Measurements from ENCODE around the gene HTR6. TPM values are rescaled to one million over a fixed set of nuclear protein-coding genes. Genes with fewer than 3 reads are reported as not detected.

The HTR6 gene
- total and polyA plus RNA-seq, 5 experiments from 2014 or later: 0.20 to 0.38 TPM; not detected in 3

GRCh38 chr1:19683351-19683750 lies 18.7 kb downstream of the HTR6 start:
- Mint-ChIP-seq H3K4me3 (no peak overlapping the region), H3K9me3 (peaks cover 0 to 4% (median 0%) of the 10 kb centered on the region in 9 donors), H3K27ac (no peak overlapping the region), H3K36me3 (peaks cover 0 to 12% (median 3%) of the 10 kb centered on the region in 3 donors), H3K27me3 (no peaks in the 10 kb centered on the region), H3K4me1 (peaks cover 11 to 19% (median 14%) of the 10 kb centered on the region in 4 donors)
- no peak for ATAC-seq
- POLR2A ChIA-PET: interaction anchor here (0.8 kb wide), 1 partner anchor 21 kb away, joined by 3 read pairs; no protein-coding TSS in a partner anchor
- DNase-seq: peak in 1 of 10 donors; percentile 30

GRCh38 chr1:19684677-19685076 lies 20.0 kb downstream of the HTR6 start:
- Mint-ChIP-seq H3K9me3 (peaks cover 0 to 4% (median 0%) of the 10 kb centered on the region in 9 donors), H3K27me3 (no peaks in the 10 kb centered on the region), H3K4me3 (no peak overlapping the region), H3K27ac (peak overlapping the region in 2 of 10 donors; percentile 33 to 34), H3K36me3 (peaks cover 0 to 12% (median 3%) of the 10 kb centered on the region in 3 donors), H3K4me1 (peaks cover 17 to 32% (median 24%) of the 10 kb centered on the region in 4 donors)
- POLR2A ChIA-PET: interaction anchor here (1.0 kb wide), 1 partner anchor 8 kb away, joined by 3 read pairs; no protein-coding TSS in a partner anchor
- ATAC-seq (no peak), DNase-seq (peak in 1 of 10 donors; percentile 15)

DNA sequence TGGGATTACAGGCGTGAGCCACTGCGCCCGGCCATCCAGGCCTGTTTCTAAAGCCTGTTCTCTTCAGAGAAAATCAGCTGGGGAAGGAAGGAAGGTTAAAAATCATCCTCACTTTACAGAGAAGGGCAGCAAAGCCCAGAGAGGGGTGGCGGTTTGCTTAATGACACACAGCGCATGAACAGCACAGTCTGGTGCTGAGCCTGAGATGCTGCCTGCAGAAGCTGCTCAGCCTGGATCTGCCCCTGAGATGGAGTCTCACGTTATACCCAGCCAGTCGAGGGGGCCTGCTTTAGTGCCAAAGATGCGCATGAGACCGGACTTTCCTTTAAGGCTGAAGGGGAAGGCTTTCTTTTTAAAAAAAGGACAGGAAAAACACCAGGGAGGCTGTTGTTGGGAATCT lies 21.3 kb downstream of the HTR6 start:
- H3K27me3 Mint-ChIP-seq: no peaks in the 10 kb centered on the region
- peaks cover 20 to 39% (median 30%) of the 10 kb centered on the region in 4 donors for H3K4me1 Mint-ChIP-seq
- peaks cover 5 to 21% (median 5%) of the 10 kb centered on the region in 3 donors for H3K36me3 Mint-ChIP-seq
- DNase-seq (no peak), ATAC-seq (no peak)
- POLR2A ChIA-PET: no interaction called here
- H3K27ac Mint-ChIP-seq: peak overlapping the region in 2 of 10 donors; percentile 48 to 76
- H3K9me3 Mint-ChIP-seq: peaks cover 0 to 8% (median 0%) of the 10 kb centered on the region in 9 donors
- H3K4me3 Mint-ChIP-seq: no peak overlapping the region

GRCh38 chr1:19687414-19687813 lies 22.7 kb downstream of the HTR6 start:
- peak overlapping the region in 6 of 10 donors; percentile 7 to 72 (median 60) for H3K4me3 Mint-ChIP-seq
- POLR2A ChIA-PET: no interaction called here
- peaks cover 0 to 12% (median 0%) of the 10 kb centered on the region in 9 donors for H3K9me3 Mint-ChIP-seq
- H3K27ac Mint-ChIP-seq: peak overlapping the region; percentile 56 to 95 (median 90)
- no peak for ATAC-seq
- H3K27me3 Mint-ChIP-seq: no peaks in the 10 kb centered on the region
- DNase-seq: peak in 1 of 10 donors; percentile 6
- H3K4me1 Mint-ChIP-seq: peaks cover 20 to 43% (median 32%) of the 10 kb centered on the region in 4 donors
- peaks cover 5 to 30% (median 9%) of the 10 kb centered on the region in 3 donors for H3K36me3 Mint-ChIP-seq

GRCh38 chr1:19688041-19688842 lies 23.6 kb downstream of the HTR6 start:
- peak overlapping the region; percentile 85 to 95 (median 90) for H3K27ac Mint-ChIP-seq
- DNase-seq: peak in 7 of 10 donors; percentile 10 to 67 (median 58)
- POLR2A ChIA-PET: interaction anchor here (0.6 kb wide), 1 partner anchor 80 kb away, joined by 3 read pairs; no protein-coding TSS in a partner anchor
- peak; percentile 76 to 88 for ATAC-seq
- H3K9me3 Mint-ChIP-seq: peaks cover 0 to 12% (median 0%) of the 10 kb centered on the region in 9 donors
- peaks cover 5 to 28% (median 10%) of the 10 kb centered on the region in 3 donors for H3K36me3 Mint-ChIP-seq
- no peaks in the 10 kb centered on the region for H3K27me3 Mint-ChIP-seq
- H3K4me1 Mint-ChIP-seq: peaks cover 20 to 43% (median 32%) of the 10 kb centered on the region in 4 donors
- peak overlapping the region; percentile 41 to 72 (median 64) for H3K4me3 Mint-ChIP-seq

DNA sequence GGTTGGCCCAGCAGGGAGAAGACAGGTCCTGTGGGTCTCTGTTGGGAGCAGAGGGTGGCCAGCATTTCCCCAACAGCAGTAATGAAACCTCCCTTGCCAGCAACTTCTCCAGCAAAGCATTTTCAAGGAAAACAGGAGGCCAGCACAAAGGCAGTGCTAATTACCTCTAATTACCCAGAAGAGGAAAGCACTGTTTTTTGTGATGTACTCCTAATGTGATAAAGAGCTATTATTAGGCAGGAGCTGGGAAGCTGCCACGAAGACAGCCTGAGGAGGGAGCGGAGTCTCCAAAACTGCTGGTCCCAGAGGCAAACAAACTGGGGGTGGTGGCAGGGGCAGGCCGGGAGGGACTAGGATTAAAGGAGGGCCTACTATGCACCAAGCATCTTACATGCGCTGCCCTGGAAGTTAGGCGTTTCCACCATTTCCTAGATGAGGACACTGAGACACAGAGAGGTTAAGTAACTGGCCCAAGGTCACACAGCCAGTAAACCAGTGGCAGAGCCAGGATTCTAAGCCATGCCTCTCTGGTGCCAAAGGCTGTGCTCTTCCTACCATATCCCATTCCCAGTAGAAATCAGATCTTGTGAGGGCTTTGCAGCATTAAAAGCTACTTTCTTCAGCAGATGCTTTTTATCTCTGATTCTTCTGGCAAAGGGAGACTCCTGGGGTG lies 24.5 kb downstream of the HTR6 start:
- no peak for ATAC-seq
- POLR2A ChIA-PET: interaction anchor here (0.6 kb wide), 1 partner anchor 79 kb away, joined by 3 read pairs; no protein-coding TSS in a partner anchor
- Mint-ChIP-seq H3K36me3 (peaks cover 5 to 35% (median 18%) of the 10 kb centered on the region in 3 donors), H3K4me1 (peaks cover 20 to 43% (median 32%) of the 10 kb centered on the region in 4 donors), H3K9me3 (peaks cover 0 to 12% (median 0%) of the 10 kb centered on the region in 9 donors), H3K4me3 (peak overlapping the region in 3 of 10 donors; percentile 10 to 70 (median 55)), H3K27me3 (no peaks in the 10 kb centered on the region), H3K27ac (peak overlapping the region; percentile 85 to 95 (median 90))
- peak in 1 of 10 donors; percentile 26 for DNase-seq

DNA sequence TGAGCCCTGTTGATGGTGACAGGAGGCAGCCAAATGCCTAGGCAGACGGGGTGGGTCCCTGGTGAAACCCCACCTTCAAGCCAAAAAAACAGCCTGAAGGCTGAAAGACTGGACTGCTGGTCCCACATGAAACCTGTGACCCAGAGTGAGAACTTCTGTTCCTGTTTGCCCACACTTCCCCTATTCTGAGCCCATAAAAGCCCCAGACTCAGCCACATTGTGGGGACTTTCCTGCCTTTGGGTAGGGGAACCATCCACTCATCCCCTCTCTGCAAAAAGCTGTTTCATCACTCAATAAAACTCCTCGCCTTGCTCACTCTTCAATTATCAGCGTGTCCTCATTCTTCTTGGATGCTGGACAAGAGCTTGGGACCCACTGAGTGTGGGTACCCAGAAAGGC lies 25.2 kb downstream of the HTR6 start:
- Mint-ChIP-seq H3K27ac (peak overlapping the region in 6 of 10 donors; percentile 30 to 91 (median 74)), H3K27me3 (no peaks in the 10 kb centered on the region), H3K4me3 (peak overlapping the region in 2 of 10 donors; percentile 2 to 48), H3K36me3 (peaks cover 5 to 41% (median 24%) of the 10 kb centered on the region in 3 donors), H3K9me3 (peaks cover 0 to 12% (median 0%) of the 10 kb centered on the region in 9 donors), H3K4me1 (peaks cover 21 to 43% (median 32%) of the 10 kb centered on the region in 4 donors)
- DNase-seq: peak in 1 of 10 donors; percentile 26
- POLR2A ChIA-PET: no interaction called here
- no peak for ATAC-seq

GRCh38 chr1:19690342-19690741 lies 25.7 kb downstream of the HTR6 start:
- Mint-ChIP-seq H3K4me1 (peaks cover 21 to 43% (median 32%) of the 10 kb centered on the region in 4 donors), H3K27ac (peak overlapping the region in 6 of 10 donors; percentile 46 to 91 (median 56)), H3K4me3 (no peak overlapping the region), H3K36me3 (peaks cover 5 to 41% (median 25%) of the 10 kb centered on the region in 3 donors), H3K27me3 (no peaks in the 10 kb centered on the region), H3K9me3 (peaks cover 0 to 12% (median 0%) of the 10 kb centered on the region in 9 donors)
- no peak for ATAC-seq
- POLR2A ChIA-PET: no interaction called here
- peak in 1 of 10 donors; percentile 32 for DNase-seq

- Mint-ChIP-seq H3K9me3 (peaks cover 0 to 10% (median 0%) of the 10 kb centered on the region in 9 donors), H3K27me3 (no peaks in the 10 kb centered on the region), H3K4me1 (peaks cover 6 to 14% (median 9%) of the 10 kb centered on the region in 4 donors), H3K36me3 (peaks cover 5 to 40% (median 38%) of the 10 kb centered on the region in 3 donors), H3K4me3 (no peak overlapping the region), H3K27ac (peak overlapping the region in 1 of 10 donors; percentile 62)
- POLR2A ChIA-PET: no interaction called here
- peak in 1 of 10 donors; percentile 36 for DNase-seq
- ATAC-seq: no peak
Measured at GRCh38 chr1:19694298-19694697, 29.6 kb downstream of the HTR6 start.

GRCh38 chr1:19695772-19696171 lies 31.1 kb downstream of the HTR6 start:
- Mint-ChIP-seq H3K4me1 (peaks cover 0 to 4% (median 3%) of the 10 kb centered on the region in 4 donors), H3K27ac (peak overlapping the region in 1 of 10 donors; percentile 53), H3K27me3 (no peaks in the 10 kb centered on the region), H3K9me3 (peaks cover 0 to 6% (median 0%) of the 10 kb centered on the region in 9 donors), H3K36me3 (peaks cover 0 to 49% (median 30%) of the 10 kb centered on the region in 3 donors), H3K4me3 (no peak overlapping the region)
- ATAC-seq (no peak), DNase-seq (peak in 1 of 10 donors; percentile 27)
- POLR2A ChIA-PET: no interaction called here

- Mint-ChIP-seq H3K36me3 (peaks cover 0 to 44% (median 20%) of the 10 kb centered on the region in 3 donors), H3K4me1 (peaks cover 0 to 3% (median 0%) of the 10 kb centered on the region in 4 donors), H3K27me3 (no peaks in the 10 kb centered on the region), H3K4me3 (no peak overlapping the region), H3K9me3 (no peaks in the 10 kb centered on the region), H3K27ac (no peak overlapping the region)
- ATAC-seq (no peak), DNase-seq (no peak)
- POLR2A ChIA-PET: interaction anchor here (0.6 to 0.9 kb wide), 2 partner anchors 13 to 20 kb away, joined by 3 read pairs; no protein-coding TSS in a partner anchor
Measured at GRCh38 chr1:19696820-19697219, 32.1 kb downstream of the HTR6 start.

- peak in 1 of 10 donors; percentile 28 for DNase-seq
- Mint-ChIP-seq H3K27ac (peak overlapping the region in 1 of 10 donors; percentile 78), H3K4me1 (peaks cover 0 to 3% (median 0%) of the 10 kb centered on the region in 4 donors), H3K4me3 (no peak overlapping the region), H3K27me3 (no peaks in the 10 kb centered on the region), H3K36me3 (peaks cover 0 to 41% (median 18%) of the 10 kb centered on the region in 3 donors), H3K9me3 (no peaks in the 10 kb centered on the region)
- ATAC-seq: no peak
- POLR2A ChIA-PET: no interaction called here
Measured at GRCh38 chr1:19698181-19698580, 33.5 kb downstream of the HTR6 start.

Data from naive thymus-derived CD8-positive, alpha-beta T cell (primary cell).